ENCODE data around the gene REPS1. TPM values are rescaled to one million over a fixed set of nuclear protein-coding genes. Genes with fewer than 3 reads are reported as not detected.
A peak's percentile ranks its signal among the peaks of the same experiment; 100 is the strongest.
"Not testable (repeated sequence)": the region's sequence is repeated elsewhere in the genome, so short reads cannot be mapped to it uniquely, and the experiment has no call there.

Gene REPS1
- total RNA-seq, 1 donor from 2014 or later: 23.4 TPM

DNA sequence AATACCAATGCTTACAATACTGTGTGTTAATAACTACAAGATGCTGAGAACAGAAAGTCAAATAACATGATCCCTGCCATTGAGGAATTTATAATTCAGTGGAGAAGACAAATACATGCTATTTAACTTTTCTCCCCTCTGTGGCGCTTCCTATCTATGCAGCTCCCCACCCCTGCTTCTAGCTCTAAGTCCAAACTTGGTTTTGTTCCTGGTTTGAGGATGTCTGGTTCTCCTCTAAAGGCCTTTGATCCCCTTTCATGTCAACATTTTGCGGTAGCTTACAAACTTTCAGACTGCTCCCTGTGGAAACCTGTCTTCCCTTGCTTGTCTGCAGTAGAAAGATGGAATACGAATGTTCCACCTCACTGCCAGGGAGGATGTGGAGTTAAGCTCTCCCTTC, 18.4 kb upstream of the REPS1 start:
- no peak for DNase-seq (ENCODE audit: low read depth in 2 of 2)

DNA sequence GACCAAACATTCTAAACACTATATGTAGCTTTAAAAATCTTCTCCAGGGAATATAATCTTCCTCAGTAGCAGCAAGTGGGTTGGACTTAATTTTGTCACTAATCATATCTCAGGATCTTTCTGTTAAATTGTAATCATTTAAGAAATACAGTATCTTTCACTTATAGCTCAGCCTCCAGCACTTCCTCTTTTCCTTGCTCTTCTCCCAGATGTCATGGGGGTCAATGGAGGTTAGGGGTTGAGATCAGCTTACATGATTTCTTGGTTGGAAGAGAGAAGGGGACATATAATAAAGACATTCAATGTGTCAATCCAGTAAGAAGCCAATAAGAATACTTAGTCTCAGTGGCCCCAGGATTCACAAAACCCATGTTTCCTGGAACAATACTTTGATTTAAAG, 15.7 kb upstream of the REPS1 start:
- no peak for DNase-seq (ENCODE audit: low read depth in 2 of 2)

DNA sequence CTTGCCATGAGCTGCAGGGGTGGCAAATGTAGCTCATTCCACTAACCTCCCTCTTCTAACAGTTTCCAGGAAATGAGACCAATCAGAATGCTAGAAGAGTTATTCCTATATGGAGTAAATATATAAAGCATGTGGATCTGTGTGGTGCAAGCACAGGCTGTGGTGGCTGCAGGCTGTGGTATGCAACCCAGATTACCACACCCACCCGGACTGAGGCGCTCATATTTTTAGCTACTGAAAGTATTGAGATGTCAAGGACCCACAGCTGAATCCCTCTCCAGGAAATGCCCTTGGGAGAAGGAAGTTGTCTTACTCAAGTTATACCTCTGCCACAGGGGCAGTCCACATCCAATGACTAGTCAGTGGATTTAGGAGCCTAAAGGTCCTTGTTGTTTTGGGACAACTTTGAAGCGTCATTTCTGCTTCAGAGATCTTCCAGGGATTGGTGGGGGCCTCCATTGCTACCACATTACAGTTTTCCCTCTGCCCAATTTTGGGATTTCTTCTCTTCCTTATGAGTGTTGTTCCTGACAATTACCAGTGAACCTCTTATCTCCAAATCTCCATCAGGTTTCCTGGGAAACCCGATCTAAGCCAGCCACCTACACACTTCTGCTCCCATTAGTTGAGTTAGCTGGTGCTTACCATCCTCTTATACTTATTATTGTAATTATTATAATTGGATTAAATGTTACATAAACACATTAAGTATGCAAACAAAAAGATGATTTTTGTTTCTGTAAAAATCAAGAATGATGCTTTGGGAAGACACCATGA, 12.1 kb upstream of the REPS1 start:
- DNase-seq (ENCODE audit: low read depth in 2 of 2): no peak

GRCh38 chr6:138997136-138997535, 9.1 kb upstream of the REPS1 start:
- no peak for DNase-seq (ENCODE audit: low read depth in 2 of 2)

- no peak for DNase-seq (ENCODE audit: low read depth in 2 of 2)
These were observed 8.5 kb upstream of the REPS1 start for GRCh38 chr6:138996524-138996923.

GRCh38 chr6:138993410-138993809, 5.4 kb upstream of the REPS1 start:
- not testable (repeated sequence) for DNase-seq (ENCODE audit: low read depth in 2 of 2)

DNA sequence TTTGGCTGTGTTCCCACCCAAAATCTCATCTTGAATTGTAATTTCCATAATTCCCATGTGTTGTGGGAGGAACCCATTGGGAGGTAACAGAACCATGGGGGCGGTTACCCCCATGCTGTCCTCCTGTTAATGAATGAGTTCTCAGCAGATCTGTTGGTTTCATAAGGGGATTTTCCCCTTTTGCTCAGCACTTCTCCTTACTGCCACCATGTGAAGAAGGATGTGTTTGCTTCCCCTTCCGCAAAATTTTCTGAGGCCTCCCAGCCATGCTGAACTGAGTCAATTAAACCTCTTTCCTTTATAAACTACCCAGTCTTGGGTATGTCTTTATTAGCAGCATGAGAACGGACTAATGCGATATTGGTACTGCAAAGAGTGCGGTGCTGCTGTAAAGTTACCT, 4.9 kb upstream of the REPS1 start:
- not testable (repeated sequence) for DNase-seq (ENCODE audit: low read depth in 2 of 2)

GRCh38 chr6:138991206-138991605, 3.2 kb upstream of the REPS1 start:
- no peak for DNase-seq (ENCODE audit: low read depth in 2 of 2)

GRCh38 chr6:138989098-138989983, 1.3 kb upstream of the REPS1 start:
- no peak for DNase-seq (ENCODE audit: low read depth in 2 of 2)

DNA sequence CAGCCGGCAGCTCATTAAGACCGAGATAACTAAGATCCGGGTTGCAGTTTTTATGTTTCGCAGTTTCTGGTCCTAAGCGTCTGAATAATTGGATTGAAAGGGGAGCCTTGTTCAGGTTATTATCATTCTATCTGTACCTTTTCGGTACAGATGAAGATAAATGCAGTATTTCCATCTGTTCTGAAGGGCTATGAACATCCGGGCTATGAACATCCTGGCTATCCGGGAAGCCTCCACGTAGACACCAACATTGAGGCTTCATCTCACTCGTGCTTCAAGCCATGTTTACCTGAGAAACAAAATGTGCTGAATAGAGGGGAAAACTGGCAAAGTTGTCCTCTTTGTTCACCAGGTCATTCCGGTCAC, 399 bp upstream of the REPS1 start:
- DNase-seq (ENCODE audit: low read depth in 2 of 2): no peak

DNA sequence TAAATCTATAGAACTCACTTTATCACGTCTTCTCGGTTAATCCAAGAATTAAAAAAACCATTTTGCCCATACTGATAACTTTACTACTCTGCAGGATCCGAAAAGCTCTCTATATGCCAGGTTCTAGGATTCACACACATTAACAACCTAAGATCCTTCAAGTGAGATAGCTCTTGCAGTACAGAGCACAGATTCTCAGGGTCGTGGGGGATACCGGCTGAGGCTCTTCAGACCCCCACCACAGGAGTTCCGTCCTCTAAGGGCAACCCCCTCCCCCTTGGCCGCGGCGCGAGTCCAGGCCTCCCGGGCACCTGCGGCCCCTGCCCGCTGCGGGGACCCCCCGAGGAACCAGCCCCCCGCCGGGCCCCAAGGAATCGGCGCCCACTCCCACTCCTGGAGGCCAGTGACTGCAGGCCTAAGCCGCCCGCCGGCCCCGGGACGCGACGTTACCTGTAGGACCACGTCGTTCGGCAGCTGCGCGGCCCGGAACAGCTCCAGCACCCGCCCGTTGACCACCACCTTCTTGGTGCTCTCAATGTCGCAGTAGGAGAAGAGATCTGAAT, 892 bp downstream of the REPS1 start:
- no peak for DNase-seq (ENCODE audit: low read depth in 2 of 2)

- DNase-seq (ENCODE audit: low read depth in 2 of 2): no peak
These were observed 1.5 kb downstream of the REPS1 start for GRCh38 chr6:138986578-138986977.

DNA sequence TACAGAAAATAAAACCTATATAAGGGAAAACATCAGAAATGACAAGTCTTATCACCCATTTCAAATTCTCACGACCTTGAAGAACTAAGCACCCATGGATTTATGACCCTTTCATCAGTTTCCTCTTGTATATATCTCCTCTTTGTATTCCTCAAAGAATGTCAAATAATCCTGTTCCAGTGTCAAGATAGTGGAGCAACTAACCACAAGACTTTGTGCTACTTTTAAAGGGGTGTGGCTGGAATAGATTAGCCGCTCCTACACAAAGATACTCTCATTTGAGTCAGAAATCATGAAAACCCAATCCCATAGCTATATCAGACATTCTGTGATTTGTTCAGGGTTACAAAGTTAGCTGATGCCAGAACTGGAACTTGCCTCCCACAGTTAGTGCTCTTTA, 6.6 kb downstream of the REPS1 start:
- no peak for DNase-seq (ENCODE audit: low read depth in 2 of 2)

GRCh38 chr6:138979813-138980668, 8.0 kb downstream of the REPS1 start:
- DNase-seq (ENCODE audit: low read depth in 2 of 2): no peak

DNA sequence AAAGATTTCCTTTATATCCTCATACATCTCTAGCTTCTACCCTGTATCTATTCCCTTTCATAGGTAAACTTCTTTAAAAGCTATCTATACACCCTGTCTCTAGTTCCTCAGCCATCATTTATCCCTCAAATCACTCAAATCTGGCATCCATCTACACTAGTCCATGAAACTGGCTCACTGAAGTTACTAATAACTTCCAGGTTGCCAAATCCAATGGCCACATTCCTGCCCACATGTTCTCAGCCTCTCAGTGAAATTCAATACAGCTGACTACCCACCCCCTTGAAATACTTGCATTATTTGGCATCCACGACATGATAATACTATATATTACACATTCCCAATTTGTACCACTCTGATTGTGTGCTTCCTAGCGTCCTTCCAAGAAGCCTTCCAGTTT, 8.7 kb downstream of the REPS1 start:
- no peak for DNase-seq (ENCODE audit: low read depth in 2 of 2)

GRCh38 chr6:138978229-138978628, 9.8 kb downstream of the REPS1 start:
- DNase-seq (ENCODE audit: low read depth in 2 of 2): no peak

DNA sequence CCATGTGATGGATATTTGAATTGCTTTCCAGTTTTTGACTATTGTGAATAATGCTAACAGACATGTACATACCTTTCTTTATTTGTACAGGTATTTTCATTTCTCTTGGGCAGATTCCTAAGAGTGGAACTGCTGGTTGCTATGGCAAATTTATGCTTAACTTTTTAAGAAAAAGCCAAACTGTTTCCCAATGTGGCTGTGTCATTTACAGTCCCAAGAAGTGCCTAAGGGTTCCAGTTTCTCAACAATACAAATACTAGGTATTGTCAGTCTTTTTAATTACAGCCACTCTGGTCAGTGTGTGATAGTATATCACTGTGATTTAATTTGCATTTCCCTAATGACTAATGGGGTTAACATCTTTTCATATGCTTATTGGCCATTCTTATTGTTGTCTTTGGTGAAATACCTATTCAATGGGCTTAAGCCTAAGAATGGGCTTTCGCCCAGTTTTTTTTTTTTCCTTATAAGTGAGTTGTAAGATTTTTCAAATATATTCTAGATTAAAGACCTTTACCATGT, 10.3 kb downstream of the REPS1 start:
- no peak for DNase-seq (ENCODE audit: low read depth in 2 of 2)

GRCh38 chr6:138977242-138977641, 10.8 kb downstream of the REPS1 start:
- no peak for DNase-seq (ENCODE audit: low read depth in 2 of 2)

DNA sequence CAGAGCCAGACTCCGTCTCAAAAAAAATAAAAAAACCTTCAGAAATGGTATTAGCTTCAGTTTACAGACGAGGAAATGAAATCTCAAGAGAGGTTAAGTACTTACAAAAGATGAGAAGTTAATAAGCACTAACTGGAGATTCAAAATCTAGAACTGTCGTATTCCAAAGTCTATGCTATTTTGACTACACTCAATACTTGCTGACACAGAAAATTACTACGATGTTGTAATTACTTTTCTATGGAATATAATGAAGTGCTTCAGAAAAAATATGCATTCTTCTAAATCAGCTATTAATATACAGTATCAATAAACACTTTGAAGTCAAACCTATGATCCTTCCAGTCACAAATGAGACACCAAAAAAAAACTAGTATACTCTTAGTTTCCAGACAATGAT, 12.2 kb downstream of the REPS1 start:
- no peak for DNase-seq (ENCODE audit: low read depth in 2 of 2)

- DNase-seq (ENCODE audit: low read depth in 2 of 2): peak; percentile 17 to 60
These were observed 14.4 kb downstream of the REPS1 start for GRCh38 chr6:138973466-138974153.

DNA sequence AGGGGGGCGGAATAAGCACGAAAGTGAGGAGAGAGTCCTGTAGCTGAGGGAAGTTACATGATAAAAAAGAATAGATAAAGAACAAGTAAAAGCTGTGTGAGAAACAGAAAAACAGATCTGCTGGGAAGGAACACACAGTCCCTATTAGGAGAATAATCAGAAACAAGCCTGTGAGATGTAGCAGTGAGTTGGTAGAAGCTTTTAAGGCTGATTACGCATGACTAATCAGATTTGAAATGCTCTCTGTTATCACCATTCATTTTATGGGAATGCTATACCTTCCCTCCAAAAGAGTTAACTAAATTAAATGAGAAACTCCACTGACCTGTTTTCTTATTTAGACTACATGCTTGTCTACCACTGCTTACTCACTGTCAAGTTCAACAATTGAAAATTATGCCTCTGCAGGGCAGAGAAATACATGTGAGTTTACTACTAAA, 15.8 kb downstream of the REPS1 start:
- peak in 1 of 2 donors; percentile 19 for DNase-seq (ENCODE audit: low read depth in 2 of 2)
